Measurements from ENCODE around the gene ING3. TPM values are rescaled to one million over a fixed set of nuclear protein-coding genes. Genes with fewer than 3 reads are reported as not detected.

ING3 gene
- total RNA-seq, 1 experiment from 2014 or later: 9.6 TPM

DNA sequence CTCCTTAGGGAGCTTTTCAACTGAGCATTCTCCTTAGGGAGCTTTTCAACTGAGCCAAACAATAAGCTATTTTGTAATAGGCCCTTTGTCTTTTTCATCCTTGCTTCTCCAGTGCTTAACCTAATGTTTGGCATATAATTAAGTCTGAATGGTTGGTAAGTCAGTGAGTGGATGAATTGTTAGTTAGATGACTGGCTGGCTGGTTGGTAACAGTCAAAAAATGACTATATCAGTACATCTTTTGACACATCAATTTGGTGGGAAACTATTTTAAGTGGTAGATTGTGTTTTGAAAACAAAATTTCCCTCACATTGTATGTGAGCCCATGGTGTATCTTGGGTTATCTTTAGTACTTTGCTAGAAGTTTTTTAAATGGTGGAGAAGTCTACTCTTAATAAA, 16.4 kb downstream of the ING3 start:
- CTCF ChIA-PET: no interaction called here
- no TSS peak for BruUV-seq (replicated peaks)
- Mint-ChIP-seq H3K36me3 (ENCODE audit: insufficient read depth, unreplicated experiment) (peaks cover 4% of the 10 kb centered on the region), H3K4me3 (ENCODE audit: low read depth, unreplicated experiment) (no peak overlapping the region), H3K9me3 (ENCODE audit: low read depth, unreplicated experiment) (no peaks in the 10 kb centered on the region), H3K27ac (ENCODE audit: unreplicated experiment) (no peak overlapping the region), H3K4me1 (ENCODE audit: low read depth, unreplicated experiment) (no peaks in the 10 kb centered on the region), H3K27me3 (ENCODE audit: unreplicated experiment) (no peaks in the 10 kb centered on the region)
- DNase-seq: no peak
- TF ChIP-seq, protein P1, sequence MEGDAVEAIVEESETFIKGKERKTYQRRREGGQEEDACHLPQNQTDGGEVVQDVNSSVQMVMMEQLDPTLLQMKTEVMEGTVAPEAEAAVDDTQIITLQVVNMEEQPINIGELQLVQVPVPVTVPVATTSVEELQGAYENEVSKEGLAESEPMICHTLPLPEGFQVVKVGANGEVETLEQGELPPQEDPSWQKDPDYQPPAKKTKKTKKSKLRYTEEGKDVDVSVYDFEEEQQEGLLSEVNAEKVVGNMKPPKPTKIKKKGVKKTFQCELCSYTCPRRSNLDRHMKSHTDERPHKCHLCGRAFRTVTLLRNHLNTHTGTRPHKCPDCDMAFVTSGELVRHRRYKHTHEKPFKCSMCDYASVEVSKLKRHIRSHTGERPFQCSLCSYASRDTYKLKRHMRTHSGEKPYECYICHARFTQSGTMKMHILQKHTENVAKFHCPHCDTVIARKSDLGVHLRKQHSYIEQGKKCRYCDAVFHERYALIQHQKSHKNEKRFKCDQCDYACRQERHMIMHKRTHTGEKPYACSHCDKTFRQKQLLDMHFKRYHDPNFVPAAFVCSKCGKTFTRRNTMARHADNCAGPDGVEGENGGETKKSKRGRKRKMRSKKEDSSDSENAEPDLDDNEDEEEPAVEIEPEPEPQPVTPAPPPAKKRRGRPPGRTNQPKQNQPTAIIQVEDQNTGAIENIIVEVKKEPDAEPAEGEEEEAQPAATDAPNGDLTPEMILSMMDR (IDR thresholded peaks at IDR 0.05; ENCODE audit: unreplicated experiment): no peak
- intact Hi-C loops (cut with micrococcal nuclease; ENCODE audit: unreplicated experiment): no loop called here

- TF ChIP-seq, protein P1 (IDR thresholded peaks at IDR 0.05; ENCODE audit: unreplicated experiment): no peak
- Mint-ChIP-seq H3K4me1 (ENCODE audit: low read depth, unreplicated experiment) (no peaks in the 10 kb centered on the region), H3K27me3 (ENCODE audit: unreplicated experiment) (no peaks in the 10 kb centered on the region), H3K9me3 (ENCODE audit: low read depth, unreplicated experiment) (no peaks in the 10 kb centered on the region), H3K4me3 (ENCODE audit: low read depth, unreplicated experiment) (no peak overlapping the region), H3K27ac (ENCODE audit: unreplicated experiment) (no peak overlapping the region), H3K36me3 (ENCODE audit: insufficient read depth, unreplicated experiment) (peaks cover 11% of the 10 kb centered on the region)
- CTCF ChIA-PET: no interaction called here
- no TSS peak for BruUV-seq (replicated peaks)
- no peak for DNase-seq
- intact Hi-C loops (cut with micrococcal nuclease; ENCODE audit: unreplicated experiment): no loop called here
Measured at GRCh38 chr7:120973849-120974248, 23.3 kb downstream of the ING3 start.

DNA sequence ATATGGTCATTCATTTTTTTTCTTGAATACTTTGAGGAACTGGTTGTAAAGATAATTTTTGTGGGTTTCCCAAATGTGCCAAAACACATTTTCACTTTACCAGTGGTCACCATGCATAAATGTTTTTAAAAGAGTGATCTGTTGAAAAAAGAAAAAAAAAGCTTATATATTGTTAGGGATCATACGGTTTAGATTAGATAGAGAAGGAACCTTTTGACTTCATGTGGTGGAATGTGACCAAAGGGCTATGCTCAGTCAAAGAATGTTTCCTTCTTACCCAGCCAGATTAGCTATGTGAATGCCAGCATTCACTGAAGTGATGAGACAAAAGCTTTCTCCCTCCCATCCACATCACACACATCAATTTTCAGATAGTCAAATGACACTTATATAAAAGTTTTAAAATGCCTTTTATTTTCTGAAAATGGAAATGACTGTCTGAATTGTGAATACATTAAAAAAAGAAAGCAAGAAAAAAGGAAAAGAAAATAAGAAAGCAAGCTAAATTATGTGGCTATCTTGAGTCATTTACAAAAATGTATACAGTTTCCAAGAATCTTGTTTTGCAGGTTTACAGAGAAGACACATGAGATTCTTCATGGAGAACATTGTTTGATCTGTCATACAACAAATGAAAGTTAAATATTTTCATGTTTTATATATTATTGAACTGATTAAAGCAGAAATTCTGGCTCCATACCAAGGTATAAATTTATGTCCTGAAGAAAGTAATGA, 29.4 kb downstream of the ING3 start:
- CTCF ChIA-PET: interaction anchor here (0.5 to 0.9 kb wide), 3 partner anchors 18 to 1014 kb away, joined by 3 to 4 read pairs (median 3); no protein-coding TSS in a partner anchor
- intact Hi-C loops (cut with micrococcal nuclease; ENCODE audit: unreplicated experiment): loop anchor here (10.0 kb wide), 1 partner anchor 355 kb away; no protein-coding TSS in a partner anchor
- DNase-seq: no peak

DNA sequence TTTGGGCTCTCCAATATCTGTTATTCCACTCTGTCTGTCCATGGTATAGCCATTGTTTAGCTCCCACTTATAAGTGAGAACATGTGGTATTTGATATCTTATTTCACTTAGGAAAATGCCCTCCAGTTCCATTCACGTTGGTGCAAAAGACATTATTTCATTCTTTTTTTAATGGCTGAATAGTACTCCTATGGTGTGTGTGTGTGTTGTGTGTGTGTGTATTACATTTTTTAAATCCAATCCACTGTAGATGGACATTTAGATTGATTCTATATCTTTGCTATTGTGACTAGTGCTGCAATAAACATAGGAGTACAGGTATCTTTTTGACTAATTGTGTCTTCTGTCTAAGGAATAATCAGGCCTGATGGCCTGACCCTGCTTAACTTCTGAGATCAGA, 30.5 kb downstream of the ING3 start:
- BruUV-seq (replicated peaks): no TSS peak
- Mint-ChIP-seq H3K27ac (ENCODE audit: unreplicated experiment) (no peak overlapping the region), H3K4me3 (ENCODE audit: low read depth, unreplicated experiment) (no peak overlapping the region), H3K9me3 (ENCODE audit: low read depth, unreplicated experiment) (no peaks in the 10 kb centered on the region), H3K36me3 (ENCODE audit: insufficient read depth, unreplicated experiment) (no peaks in the 10 kb centered on the region), H3K4me1 (ENCODE audit: low read depth, unreplicated experiment) (no peaks in the 10 kb centered on the region), H3K27me3 (ENCODE audit: unreplicated experiment) (no peaks in the 10 kb centered on the region)
- intact Hi-C loops (cut with micrococcal nuclease; ENCODE audit: unreplicated experiment): loop anchor here (10.0 kb wide), 1 partner anchor 354 kb away; no protein-coding TSS in a partner anchor
- CTCF ChIA-PET: no interaction called here
- DNase-seq: no peak
- TF ChIP-seq, protein P1 (IDR thresholded peaks at IDR 0.05; ENCODE audit: unreplicated experiment): no peak

More for the DNA sequence above, 29.4 kb downstream of the ING3 start:
- Mint-ChIP-seq H3K9me3 (ENCODE audit: low read depth, unreplicated experiment) (no peaks in the 10 kb centered on the region), H3K4me1 (ENCODE audit: low read depth, unreplicated experiment) (no peaks in the 10 kb centered on the region), H3K4me3 (ENCODE audit: low read depth, unreplicated experiment) (no peak overlapping the region), H3K27me3 (ENCODE audit: unreplicated experiment) (no peaks in the 10 kb centered on the region), H3K27ac (ENCODE audit: unreplicated experiment) (no peak overlapping the region), H3K36me3 (ENCODE audit: insufficient read depth, unreplicated experiment) (no peaks in the 10 kb centered on the region)
- TF ChIP-seq, protein P1 (IDR thresholded peaks at IDR 0.05; ENCODE audit: unreplicated experiment): no peak
- BruUV-seq (replicated peaks): no TSS peak
